T-helper 2 cell treated with Interferon-gamma antibody and Interleukin-4, amounts not matched to agents 5 μg/mL and 100 μg/mL, for 36 hours (primary cell): Measurements from ENCODE around the gene DDX55.

Experiments used
- DNase-seq: peaks from one replicate; pipeline ENCODE4 v3.0.0; 2021; ENCODE audit warnings: low spot score
- H3K27ac Mint-ChIP-seq: one replicate; pipeline ENCODE4 v1.8.0; 2021; ENCODE audit warnings: mild to moderate bottlenecking, mixed read lengths
- H3K27me3 Mint-ChIP-seq: one replicate; pipeline ENCODE4 v1.8.0; 2021; ENCODE audit warnings: low read depth, mixed read lengths
- H3K36me3 Mint-ChIP-seq: one replicate; pipeline ENCODE4 v1.8.0; 2021; ENCODE audit warnings: low read depth, mixed read lengths
- H3K4me1 Mint-ChIP-seq: one replicate; pipeline ENCODE4 v1.8.0; 2021; ENCODE audit warnings: low read depth, mixed read lengths
- H3K4me3 Mint-ChIP-seq: one replicate; pipeline ENCODE4 v1.8.0; 2022; ENCODE audit warnings: mild to moderate bottlenecking, moderate library complexity, mixed read lengths
- H3K9me3 Mint-ChIP-seq: one replicate; pipeline ENCODE4 v1.8.0; 2021; ENCODE audit warnings: mixed read lengths

Gene DDX55

DNA sequence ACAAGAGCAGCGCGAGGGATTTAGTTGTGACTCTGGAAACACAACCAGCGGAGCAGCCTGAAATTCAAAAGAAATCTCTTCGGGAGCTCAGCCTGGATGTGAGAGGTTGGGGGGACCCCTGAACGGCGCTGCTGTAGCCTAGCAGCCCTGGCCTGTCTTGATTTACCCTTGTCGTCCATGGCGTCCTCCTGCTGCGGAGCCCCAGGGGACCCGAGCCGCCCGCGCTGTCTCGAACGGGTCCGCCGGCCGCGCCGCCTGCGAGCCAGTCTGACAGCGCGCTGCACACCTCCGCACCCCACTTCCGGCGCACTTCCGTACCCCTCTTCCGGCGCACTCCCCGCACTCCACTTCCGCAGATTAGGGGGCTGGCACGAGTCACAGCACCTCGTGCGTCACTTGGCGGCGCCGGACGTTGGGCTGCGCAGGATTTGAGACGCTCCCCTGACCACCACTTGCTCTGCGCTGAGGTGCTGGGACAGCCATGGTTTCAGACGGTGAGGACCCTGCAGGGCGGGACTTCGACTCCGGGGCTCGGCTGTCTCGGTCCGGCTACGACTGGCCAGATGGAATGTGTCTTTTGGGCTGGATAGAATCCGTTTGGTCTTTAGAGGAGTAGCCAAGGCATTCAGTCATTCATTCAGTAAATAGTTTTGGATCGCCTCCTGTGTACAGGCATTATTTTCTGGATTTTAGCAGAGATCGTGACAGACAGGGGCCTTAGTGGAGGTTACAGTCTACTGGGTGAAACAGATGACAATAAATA is 31.7 kb downstream of the DDX55 start, which contains the start of the genes EIF2B1 and GTF2H3:
EIF2B1 (minus strand) TSS at position 308 of the 763 bp plus-strand sequence; CDS start at position 179, 129 bp downstream.
GTF2H3 (plus strand) TSS at position 451 of the 763 bp plus-strand sequence; CDS start at position 482, 31 bp downstream.
- Mint-ChIP-seq H3K27me3 (no peaks in the 10 kb centered on the region), H3K36me3 (peaks cover 28% of the 10 kb centered on the region), H3K27ac (peak within 1 kb of the TSS; percentile 99), H3K9me3 (no peaks in the 10 kb centered on the region), H3K4me3 (peak within 1 kb of the TSS; percentile 98), H3K4me1 (peaks cover 24% of the 10 kb centered on the region)
- peak; percentile 98 for DNase-seq

DNA sequence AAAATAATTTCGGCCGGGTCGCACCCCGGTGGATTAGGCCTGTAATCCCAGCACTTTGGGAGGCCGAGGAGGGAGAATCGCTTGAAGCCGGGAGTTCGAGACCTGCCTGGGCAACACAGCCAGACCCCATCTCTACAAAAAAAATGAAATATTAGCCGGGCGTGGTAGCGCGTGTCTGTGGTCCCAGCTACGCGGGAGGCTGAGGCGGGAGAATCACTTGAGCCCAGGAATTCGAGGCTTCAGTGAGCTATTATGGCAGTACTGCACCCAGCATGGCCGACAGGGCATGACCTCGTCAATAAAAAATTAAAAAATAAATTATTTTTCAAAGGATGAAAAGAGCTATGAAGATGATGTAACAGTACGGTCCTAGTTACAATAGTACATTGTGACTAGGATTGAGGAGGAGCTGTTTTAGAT is 32.3 kb downstream of the DDX55 start:
- H3K36me3 Mint-ChIP-seq: peaks cover 23% of the 10 kb centered on the region
- H3K27ac Mint-ChIP-seq: peak overlapping the region; percentile 99
- peak overlapping the region; percentile 98 for H3K4me3 Mint-ChIP-seq
- no peaks in the 10 kb centered on the region for H3K27me3 Mint-ChIP-seq
- DNase-seq: no peak
- peaks cover 24% of the 10 kb centered on the region for H3K4me1 Mint-ChIP-seq
- no peaks in the 10 kb centered on the region for H3K9me3 Mint-ChIP-seq

DNA sequence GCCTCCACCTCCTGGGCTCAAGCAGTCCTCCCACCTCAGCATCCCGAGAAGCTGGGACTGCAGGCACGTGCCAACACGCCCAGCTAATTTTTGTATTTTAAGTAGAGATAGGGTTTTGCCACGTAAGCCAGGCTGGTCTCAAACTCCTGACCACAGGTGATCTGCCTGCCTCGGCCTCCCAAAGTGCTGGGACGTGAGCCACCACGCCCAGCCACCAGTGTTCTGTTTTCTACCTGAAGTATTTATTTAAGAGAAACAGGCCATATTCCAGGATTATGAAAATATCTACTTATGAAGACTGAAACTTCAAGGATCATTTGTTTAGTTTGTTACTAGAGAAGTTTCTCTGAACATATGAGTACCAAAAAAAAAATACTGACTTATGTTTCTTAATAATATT is 42.0 kb downstream of the DDX55 start:
- no peak for DNase-seq
- Mint-ChIP-seq H3K4me1 (no peaks in the 10 kb centered on the region), H3K36me3 (peaks cover 27% of the 10 kb centered on the region), H3K4me3 (no peak overlapping the region), H3K27me3 (no peaks in the 10 kb centered on the region), H3K9me3 (no peaks in the 10 kb centered on the region), H3K27ac (no peak overlapping the region)

- Mint-ChIP-seq H3K9me3 (no peaks in the 10 kb centered on the region), H3K36me3 (peaks cover 28% of the 10 kb centered on the region), H3K27me3 (no peaks in the 10 kb centered on the region), H3K27ac (no peak overlapping the region), H3K4me3 (no peak overlapping the region), H3K4me1 (no peaks in the 10 kb centered on the region)
- DNase-seq: no peak
Observed at GRCh38 chr12:123645380-123645779, 43.5 kb downstream of the DDX55 start.

- no peaks in the 10 kb centered on the region for H3K27me3 Mint-ChIP-seq
- H3K9me3 Mint-ChIP-seq: no peaks in the 10 kb centered on the region
- H3K27ac Mint-ChIP-seq: no peak overlapping the region
- H3K4me3 Mint-ChIP-seq: no peak overlapping the region
- no peak for DNase-seq
- H3K4me1 Mint-ChIP-seq: no peaks in the 10 kb centered on the region
- peaks cover 29% of the 10 kb centered on the region for H3K36me3 Mint-ChIP-seq
Observed at GRCh38 chr12:123645878-123646277, 44.0 kb downstream of the DDX55 start.

GRCh38 chr12:123648401-123648800 is 46.5 kb downstream of the DDX55 start:
- Mint-ChIP-seq H3K27me3 (no peaks in the 10 kb centered on the region), H3K27ac (no peak overlapping the region), H3K9me3 (no peaks in the 10 kb centered on the region), H3K4me1 (no peaks in the 10 kb centered on the region), H3K36me3 (peaks cover 31% of the 10 kb centered on the region), H3K4me3 (no peak overlapping the region)
- DNase-seq: no peak

GRCh38 chr12:123654129-123654701 is 52.3 kb downstream of the DDX55 start:
- H3K4me3 Mint-ChIP-seq: no peak overlapping the region
- H3K9me3 Mint-ChIP-seq: no peaks in the 10 kb centered on the region
- no peaks in the 10 kb centered on the region for H3K27me3 Mint-ChIP-seq
- peak overlapping the region; percentile 27 for H3K27ac Mint-ChIP-seq
- H3K36me3 Mint-ChIP-seq: peaks cover 27% of the 10 kb centered on the region
- no peak for DNase-seq
- H3K4me1 Mint-ChIP-seq: peaks cover under 1% of the 10 kb centered on the region

DNA sequence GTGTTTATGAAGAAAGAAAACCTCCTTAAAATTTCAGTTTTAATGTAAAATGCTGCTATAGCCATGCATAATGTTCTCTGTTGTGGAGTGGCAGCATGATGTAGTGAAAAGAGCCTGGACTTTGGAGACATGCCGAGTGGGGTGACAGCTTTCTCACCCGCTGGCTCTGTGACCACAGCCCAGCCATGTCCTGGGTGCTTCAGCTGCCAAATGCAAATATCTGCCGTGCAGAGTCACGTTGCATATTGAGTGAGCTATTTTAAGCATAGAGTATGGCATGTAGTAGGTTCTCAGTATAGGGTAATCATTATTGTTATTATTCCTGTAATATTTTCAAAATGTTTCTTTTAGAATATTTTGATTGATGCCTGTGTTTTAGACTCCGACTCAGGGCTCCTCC is 53.5 kb downstream of the DDX55 start:
- H3K27ac Mint-ChIP-seq: no peak overlapping the region
- no peak for DNase-seq
- peaks cover 8% of the 10 kb centered on the region for H3K4me1 Mint-ChIP-seq
- H3K9me3 Mint-ChIP-seq: no peaks in the 10 kb centered on the region
- no peaks in the 10 kb centered on the region for H3K27me3 Mint-ChIP-seq
- peaks cover 33% of the 10 kb centered on the region for H3K36me3 Mint-ChIP-seq
- H3K4me3 Mint-ChIP-seq: no peak overlapping the region

DNA sequence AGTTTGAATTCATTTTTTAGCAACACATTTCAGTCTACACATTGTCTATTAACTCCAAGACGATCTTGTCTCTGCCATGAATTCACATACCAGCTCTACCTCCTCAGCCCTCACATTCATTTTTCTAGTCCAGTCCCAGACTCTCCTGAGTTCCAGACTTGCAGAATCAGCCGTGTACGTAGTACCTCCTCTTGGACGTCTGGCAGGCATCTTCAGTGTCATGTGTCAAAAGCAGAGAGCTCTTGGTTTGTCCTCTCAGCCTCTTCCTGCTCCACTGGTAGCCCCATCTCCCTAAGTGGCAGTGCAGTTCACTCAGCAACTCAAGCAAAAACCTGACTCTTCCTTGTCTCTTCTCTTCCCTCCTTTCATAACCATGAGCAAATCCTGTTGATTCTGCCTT is 54.5 kb downstream of the DDX55 start:
- no peaks in the 10 kb centered on the region for H3K9me3 Mint-ChIP-seq
- peaks cover 8% of the 10 kb centered on the region for H3K4me1 Mint-ChIP-seq
- peaks cover 32% of the 10 kb centered on the region for H3K36me3 Mint-ChIP-seq
- no peak overlapping the region for H3K4me3 Mint-ChIP-seq
- H3K27me3 Mint-ChIP-seq: no peaks in the 10 kb centered on the region
- H3K27ac Mint-ChIP-seq: no peak overlapping the region
- DNase-seq: no peak

GRCh38 chr12:123657211-123657610 is 55.3 kb downstream of the DDX55 start:
- Mint-ChIP-seq H3K27ac (no peak overlapping the region), H3K9me3 (no peaks in the 10 kb centered on the region), H3K27me3 (no peaks in the 10 kb centered on the region), H3K36me3 (peaks cover 27% of the 10 kb centered on the region), H3K4me1 (peaks cover 8% of the 10 kb centered on the region), H3K4me3 (no peak overlapping the region)
- DNase-seq: no peak

- no peak overlapping the region for H3K4me3 Mint-ChIP-seq
- H3K9me3 Mint-ChIP-seq: no peaks in the 10 kb centered on the region
- peaks cover 26% of the 10 kb centered on the region for H3K36me3 Mint-ChIP-seq
- DNase-seq: no peak
- H3K27me3 Mint-ChIP-seq: no peaks in the 10 kb centered on the region
- peaks cover 8% of the 10 kb centered on the region for H3K4me1 Mint-ChIP-seq
- peak overlapping the region; percentile 12 for H3K27ac Mint-ChIP-seq
Observed at GRCh38 chr12:123659996-123660727, 58.3 kb downstream of the DDX55 start.

DNA sequence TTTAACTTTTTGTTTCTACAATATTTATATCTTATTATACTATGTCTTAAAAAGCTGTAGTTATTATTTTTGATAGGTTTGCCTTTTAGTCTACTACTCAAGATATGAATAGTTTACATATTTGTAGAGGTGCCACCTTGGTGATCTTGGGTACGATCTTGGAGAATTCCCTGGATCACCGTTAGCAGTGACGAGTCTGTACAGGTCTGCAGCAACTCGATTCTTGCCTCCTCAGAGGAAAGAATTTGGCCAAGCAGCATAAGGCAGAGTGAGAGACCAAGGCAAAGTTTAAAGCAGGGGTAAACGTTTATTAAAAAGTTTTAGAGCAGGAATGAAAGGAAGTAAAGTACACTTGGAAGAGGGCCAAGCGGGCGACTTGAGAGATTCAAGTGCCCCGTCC is 65.9 kb downstream of the DDX55 start:
- no peaks in the 10 kb centered on the region for H3K27me3 Mint-ChIP-seq
- peaks cover 7% of the 10 kb centered on the region for H3K36me3 Mint-ChIP-seq
- peaks cover 10% of the 10 kb centered on the region for H3K4me1 Mint-ChIP-seq
- no peak for DNase-seq
- H3K9me3 Mint-ChIP-seq: no peaks in the 10 kb centered on the region
- H3K27ac Mint-ChIP-seq: no peak overlapping the region
- no peak overlapping the region for H3K4me3 Mint-ChIP-seq
